Lower leg skin (tissue), 3 donors: ENCODE measurements around the gene GPR137B.

Source experiments
- CTCF ChIP-seq, 3 donors: fragments of 450-650 bp; IDR thresholded peaks; one replicate each; pipeline ENCODE4 v1.5.1; 2016; ENCODE audit warnings: antibody characterized with exemption in 3 of 3, mild to moderate bottlenecking in 3 of 3, moderate library complexity in 2 of 3
- POLR2A ChIP-seq, 2 donors: fragments of 450-650 bp; IDR thresholded peaks; one replicate each; pipeline ENCODE4 v1.6.1; 2016 to 2017; ENCODE audit warnings: antibody characterized with exemption in 2 of 2, mild to moderate bottlenecking in 1 of 2, moderate library complexity in 1 of 2

GRCh38 chr1:236159704-236160539 lies 17.6 kb downstream of the GPR137B start:
- no peak for TF ChIP-seq CTCF (IDR thresholded peaks at IDR 0.05)
- no peak for TF ChIP-seq POLR2A (IDR thresholded peaks at IDR 0.05)
